HepG2 (cell line): Measurements from ENCODE around the gene CAPS. TPM values are rescaled to one million over a fixed set of nuclear protein-coding genes. Genes with fewer than 3 reads are reported as not detected.

Experiments
- CHD4 ChIP-seq: fragments of 200-600 bp; sonication (generic); IDR thresholded peaks from 2 replicates; pipeline ENCODE4 v1.7.0; 2017; ENCODE audit warnings: mild to moderate bottlenecking, low read length, borderline replicate concordance
- FOSL2 ChIP-seq: sonication (generic); formaldehyde crosslinking; IDR thresholded peaks from 2 replicates; pipeline ENCODE4 v1.4.0; 2020; ENCODE audit warnings: missing genetic modification reagents
- FOXK1 ChIP-seq: sonication (generic); formaldehyde crosslinking; IDR thresholded peaks from 2 replicates; pipeline ENCODE4 v1.4.0; 2020; ENCODE audit warnings: low read depth, missing genetic modification reagents, borderline replicate concordance
- MEF2D ChIP-seq: sonication (generic); formaldehyde crosslinking; IDR thresholded peaks from 2 replicates; pipeline ENCODE4 v1.5.1; 2020; ENCODE audit warnings: mild to moderate bottlenecking, missing genetic modification reagents
- SNRNP70 ChIP-seq: fragments of 200-400 bp; formaldehyde crosslinking; IDR thresholded peaks from 2 replicates; pipeline ENCODE4 v1.6.1; 2017; ENCODE audit warnings: mild to moderate bottlenecking, low read depth, low read length, moderate library complexity
- TBL1XR1 ChIP-seq: fragments of 150-350 bp; IDR thresholded peaks from 2 replicates; pipeline ENCODE4 v1.6.1; 2014; ENCODE audit warnings: borderline replicate concordance, low read length; ENCODE audit not compliant: partially characterized antibody
- WIZ ChIP-seq: sonication (generic); formaldehyde crosslinking; IDR thresholded peaks from 2 replicates; pipeline ENCODE4 v1.5.1; 2020; ENCODE audit warnings: mild to moderate bottlenecking, missing genetic modification reagents
- ZBTB20 ChIP-seq: sonication (generic); formaldehyde crosslinking; IDR thresholded peaks from 2 replicates; pipeline ENCODE4 v1.8.1; 2023; ENCODE audit warnings: missing genetic modification reagents, low read depth, mild to moderate bottlenecking, borderline replicate concordance
- ZNF263 ChIP-seq: sonication (generic); formaldehyde crosslinking; IDR thresholded peaks from 2 replicates; pipeline ENCODE4 v1.4.0; 2020; ENCODE audit warnings: missing genetic modification reagents
- ZNF317 ChIP-seq: sonication (generic); formaldehyde crosslinking; IDR thresholded peaks from 2 replicates; pipeline ENCODE4 v1.5.0; 2020; ENCODE audit warnings: mild to moderate bottlenecking, missing genetic modification reagents
- ZNF660 ChIP-seq: sonication (generic); formaldehyde crosslinking; IDR thresholded peaks from 2 replicates; pipeline ENCODE4 v1.5.1; 2020; ENCODE audit warnings: mild to moderate bottlenecking, low read depth, missing genetic modification reagents, borderline replicate concordance
- polyA plus RNA-seq, 8 experiments: library from polyadenylated mRNA; depleted of rRNA in 3 of 8; stranded (reverse) in 7 of 8; unstranded in 1 of 8; fragments of >200 nt; fragmentation: Illumina TruSeq in 4 of 8; extraction: Trizol in 4 of 8; gene quantifications; 2 replicates each; pipeline versions ENCODE4 v1.2.1 to v1.2.3, GENCODE V29; 2011 to 2016; ENCODE audit warnings: low read depth in 4 of 8, missing spikeins in 1 of 8, mixed read lengths in 1 of 8; ENCODE audit not compliant: insufficient read depth in 1 of 8
- total RNA-seq, 5 experiments: library from RNA; depleted of rRNA; stranded (reverse); fragments of >200 nt; fragmentation: Illumina TruSeq; extraction: Trizol; gene quantifications; 2 replicates each; pipeline ENCODE4 v1.2.3, GENCODE V29; 2016; ENCODE audit warnings: low read depth in 1 of 5
- TF ChIP-seq, protein P1 (sequence below): sonication (generic); formaldehyde crosslinking; IDR thresholded peaks from 2 replicates; pipeline ENCODE4 v1.4.0; 2020; ENCODE audit warnings: missing genetic modification reagents, borderline replicate concordance
- TF ChIP-seq, protein P2 (sequence below): sonication (generic); formaldehyde crosslinking; IDR thresholded peaks from 2 replicates; pipeline ENCODE4 v1.5.0; 2020; ENCODE audit warnings: mild to moderate bottlenecking, missing genetic modification reagents
- TF ChIP-seq, protein P3 (sequence below): sonication (generic); formaldehyde crosslinking; IDR thresholded peaks from 2 replicates; pipeline ENCODE4 v1.4.0; 2020; ENCODE audit warnings: missing genetic modification reagents, borderline replicate concordance
- TF ChIP-seq, protein P4 (sequence below): IDR thresholded peaks from 2 replicates; pipeline ENCODE4 v1.6.1; 2016; ENCODE audit warnings: missing compliant biosample characterization, missing genetic modification reagents, borderline replicate concordance

Gene CAPS
- total and polyA plus RNA-seq, 2 of the 13 experiments (the other 11 are each of a cell fraction or from before 2014, with no cell fraction given), result 3.1 TPM

DNA sequence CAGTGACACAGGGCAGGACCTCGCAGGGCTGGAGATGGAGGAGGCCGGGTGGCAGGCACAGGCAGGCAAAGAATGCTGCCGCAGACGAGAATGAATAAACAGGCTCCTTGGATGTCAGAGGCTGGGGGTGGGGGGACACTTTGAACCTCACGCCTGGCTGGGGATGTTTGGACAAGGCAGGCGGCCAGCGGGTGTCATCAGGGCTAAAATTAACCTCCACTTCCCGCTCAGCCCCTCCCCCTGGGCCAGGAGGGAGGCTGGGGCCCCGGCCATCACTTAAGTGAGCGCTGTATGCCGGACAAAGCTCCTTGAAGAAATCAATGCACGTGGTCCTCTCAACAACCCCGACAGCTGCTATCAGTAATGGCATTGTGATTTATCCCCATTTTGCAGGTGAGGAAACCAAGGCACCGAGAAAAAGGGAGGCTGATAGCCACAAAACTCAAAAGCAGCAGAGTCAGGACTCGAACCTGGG is 33.4 kb upstream of the CAPS start (continued):
- TF ChIP-seq, protein P1, sequence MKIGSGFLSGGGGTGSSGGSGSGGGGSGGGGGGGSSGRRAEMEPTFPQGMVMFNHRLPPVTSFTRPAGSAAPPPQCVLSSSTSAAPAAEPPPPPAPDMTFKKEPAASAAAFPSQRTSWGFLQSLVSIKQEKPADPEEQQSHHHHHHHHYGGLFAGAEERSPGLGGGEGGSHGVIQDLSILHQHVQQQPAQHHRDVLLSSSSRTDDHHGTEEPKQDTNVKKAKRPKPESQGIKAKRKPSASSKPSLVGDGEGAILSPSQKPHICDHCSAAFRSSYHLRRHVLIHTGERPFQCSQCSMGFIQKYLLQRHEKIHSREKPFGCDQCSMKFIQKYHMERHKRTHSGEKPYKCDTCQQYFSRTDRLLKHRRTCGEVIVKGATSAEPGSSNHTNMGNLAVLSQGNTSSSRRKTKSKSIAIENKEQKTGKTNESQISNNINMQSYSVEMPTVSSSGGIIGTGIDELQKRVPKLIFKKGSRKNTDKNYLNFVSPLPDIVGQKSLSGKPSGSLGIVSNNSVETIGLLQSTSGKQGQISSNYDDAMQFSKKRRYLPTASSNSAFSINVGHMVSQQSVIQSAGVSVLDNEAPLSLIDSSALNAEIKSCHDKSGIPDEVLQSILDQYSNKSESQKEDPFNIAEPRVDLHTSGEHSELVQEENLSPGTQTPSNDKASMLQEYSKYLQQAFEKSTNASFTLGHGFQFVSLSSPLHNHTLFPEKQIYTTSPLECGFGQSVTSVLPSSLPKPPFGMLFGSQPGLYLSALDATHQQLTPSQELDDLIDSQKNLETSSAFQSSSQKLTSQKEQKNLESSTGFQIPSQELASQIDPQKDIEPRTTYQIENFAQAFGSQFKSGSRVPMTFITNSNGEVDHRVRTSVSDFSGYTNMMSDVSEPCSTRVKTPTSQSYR (CRISPR knock-in tag), result peak; percentile 92
- no peak for TF ChIP-seq ZBTB20
- no peak; the same call in 1 of the 2 replicates for TF ChIP-seq WIZ
- TF ChIP-seq ZNF263 (CRISPR knock-in tag), result peak; percentile 18; the same call in 1 of the 2 replicates
- TF ChIP-seq SNRNP70, result no peak
- peak; percentile 75; the same call in 1 of the 2 replicates for TF ChIP-seq FOSL2 (CRISPR knock-in tag)
- TF ChIP-seq ZNF660, result no peak
- TF ChIP-seq ZNF317 (CRISPR knock-in tag), result peak; percentile 76; the same call in 1 of the 2 replicates
- TF ChIP-seq, protein P2, sequence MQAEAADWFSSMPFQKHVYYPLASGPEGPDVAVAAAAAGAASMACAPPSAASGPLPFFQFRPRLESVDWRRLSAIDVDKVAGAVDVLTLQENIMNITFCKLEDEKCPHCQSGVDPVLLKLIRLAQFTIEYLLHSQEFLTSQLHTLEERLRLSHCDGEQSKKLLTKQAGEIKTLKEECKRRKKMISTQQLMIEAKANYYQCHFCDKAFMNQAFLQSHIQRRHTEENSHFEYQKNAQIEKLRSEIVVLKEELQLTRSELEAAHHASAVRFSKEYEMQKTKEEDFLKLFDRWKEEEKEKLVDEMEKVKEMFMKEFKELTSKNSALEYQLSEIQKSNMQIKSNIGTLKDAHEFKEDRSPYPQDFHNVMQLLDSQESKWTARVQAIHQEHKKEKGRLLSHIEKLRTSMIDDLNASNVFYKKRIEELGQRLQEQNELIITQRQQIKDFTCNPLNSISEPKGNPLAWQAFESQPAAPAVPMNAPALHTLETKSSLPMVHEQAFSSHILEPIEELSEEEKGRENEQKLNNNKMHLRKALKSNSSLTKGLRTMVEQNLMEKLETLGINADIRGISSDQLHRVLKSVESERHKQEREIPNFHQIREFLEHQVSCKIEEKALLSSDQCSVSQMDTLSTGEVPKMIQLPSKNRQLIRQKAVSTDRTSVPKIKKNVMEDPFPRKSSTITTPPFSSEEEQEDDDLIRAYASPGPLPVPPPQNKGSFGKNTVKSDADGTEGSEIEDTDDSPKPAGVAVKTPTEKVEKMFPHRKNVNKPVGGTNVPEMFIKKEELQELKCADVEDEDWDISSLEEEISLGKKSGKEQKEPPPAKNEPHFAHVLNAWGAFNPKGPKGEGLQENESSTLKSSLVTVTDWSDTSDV (CRISPR knock-in tag), result no peak
- TF ChIP-seq, protein P3, sequence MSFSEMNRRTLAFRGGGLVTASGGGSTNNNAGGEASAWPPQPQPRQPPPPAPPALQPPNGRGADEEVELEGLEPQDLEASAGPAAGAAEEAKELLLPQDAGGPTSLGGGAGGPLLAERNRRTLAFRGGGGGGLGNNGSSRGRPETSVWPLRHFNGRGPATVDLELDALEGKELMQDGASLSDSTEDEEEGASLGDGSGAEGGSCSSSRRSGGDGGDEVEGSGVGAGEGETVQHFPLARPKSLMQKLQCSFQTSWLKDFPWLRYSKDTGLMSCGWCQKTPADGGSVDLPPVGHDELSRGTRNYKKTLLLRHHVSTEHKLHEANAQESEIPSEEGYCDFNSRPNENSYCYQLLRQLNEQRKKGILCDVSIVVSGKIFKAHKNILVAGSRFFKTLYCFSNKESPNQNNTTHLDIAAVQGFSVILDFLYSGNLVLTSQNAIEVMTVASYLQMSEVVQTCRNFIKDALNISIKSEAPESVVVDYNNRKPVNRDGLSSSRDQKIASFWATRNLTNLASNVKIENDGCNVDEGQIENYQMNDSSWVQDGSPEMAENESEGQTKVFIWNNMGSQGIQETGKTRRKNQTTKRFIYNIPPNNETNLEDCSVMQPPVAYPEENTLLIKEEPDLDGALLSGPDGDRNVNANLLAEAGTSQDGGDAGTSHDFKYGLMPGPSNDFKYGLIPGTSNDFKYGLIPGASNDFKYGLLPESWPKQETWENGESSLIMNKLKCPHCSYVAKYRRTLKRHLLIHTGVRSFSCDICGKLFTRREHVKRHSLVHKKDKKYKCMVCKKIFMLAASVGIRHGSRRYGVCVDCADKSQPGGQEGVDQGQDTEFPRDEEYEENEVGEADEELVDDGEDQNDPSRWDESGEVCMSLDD (CRISPR knock-in tag), result peak; percentile 60; the same call in 1 of the 2 replicates
- peak; percentile 98 for TF ChIP-seq CHD4
- TF ChIP-seq FOXK1 (CRISPR knock-in tag), result 0 out of 2 replicates have a peak, but pooled peaks have one; percentile 36
- TF ChIP-seq, protein P4, sequence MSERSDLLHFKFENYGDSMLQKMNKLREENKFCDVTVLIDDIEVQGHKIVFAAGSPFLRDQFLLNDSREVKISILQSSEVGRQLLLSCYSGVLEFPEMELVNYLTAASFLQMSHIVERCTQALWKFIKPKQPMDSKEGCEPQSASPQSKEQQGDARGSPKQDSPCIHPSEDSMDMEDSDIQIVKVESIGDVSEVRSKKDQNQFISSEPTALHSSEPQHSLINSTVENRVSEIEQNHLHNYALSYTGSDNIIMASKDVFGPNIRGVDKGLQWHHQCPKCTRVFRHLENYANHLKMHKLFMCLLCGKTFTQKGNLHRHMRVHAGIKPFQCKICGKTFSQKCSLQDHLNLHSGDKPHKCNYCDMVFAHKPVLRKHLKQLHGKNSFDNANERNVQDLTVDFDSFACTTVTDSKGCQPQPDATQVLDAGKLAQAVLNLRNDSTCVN (CRISPR knock-in tag), result peak; percentile 20; the same call in 1 of the 2 replicates
- TF ChIP-seq MEF2D (CRISPR knock-in tag), result peak; percentile 100
- no peak for TF ChIP-seq TBL1XR1
